ENCODE measurements around the gene ITGA3. TPM values are rescaled to one million over a fixed set of nuclear protein-coding genes. Genes with fewer than 3 reads are reported as not detected.
A peak's percentile ranks its signal among the peaks of the same experiment; 100 is the strongest.

The ITGA3 gene
- total and polyA plus RNA-seq, 10 donors, result 5.5 to 52.3 (median 32.8) TPM

DNA sequence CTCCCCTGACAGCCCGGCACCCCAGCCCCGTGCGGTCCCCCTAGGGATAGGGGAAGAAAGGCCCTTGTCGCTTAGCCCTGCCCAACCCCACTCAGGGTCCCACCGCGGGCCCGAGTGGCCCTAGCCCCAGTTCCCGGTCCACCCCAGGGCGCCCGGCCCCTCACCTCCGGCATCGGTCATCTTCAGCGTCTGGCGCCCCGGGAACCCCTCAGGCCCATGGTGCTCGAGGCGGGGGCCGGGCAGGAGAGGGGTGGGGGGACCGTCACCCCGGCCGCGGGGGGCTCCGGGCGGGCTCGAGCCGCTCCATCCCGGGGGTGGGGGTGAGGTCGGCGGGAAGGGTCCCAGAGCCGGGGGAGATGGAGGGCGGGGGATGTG, 73.4 kb downstream of the ITGA3 start:
- TF ChIP-seq POLR2AphosphoS5 (IDR thresholded peaks at IDR 0.05), result no peak

DNA sequence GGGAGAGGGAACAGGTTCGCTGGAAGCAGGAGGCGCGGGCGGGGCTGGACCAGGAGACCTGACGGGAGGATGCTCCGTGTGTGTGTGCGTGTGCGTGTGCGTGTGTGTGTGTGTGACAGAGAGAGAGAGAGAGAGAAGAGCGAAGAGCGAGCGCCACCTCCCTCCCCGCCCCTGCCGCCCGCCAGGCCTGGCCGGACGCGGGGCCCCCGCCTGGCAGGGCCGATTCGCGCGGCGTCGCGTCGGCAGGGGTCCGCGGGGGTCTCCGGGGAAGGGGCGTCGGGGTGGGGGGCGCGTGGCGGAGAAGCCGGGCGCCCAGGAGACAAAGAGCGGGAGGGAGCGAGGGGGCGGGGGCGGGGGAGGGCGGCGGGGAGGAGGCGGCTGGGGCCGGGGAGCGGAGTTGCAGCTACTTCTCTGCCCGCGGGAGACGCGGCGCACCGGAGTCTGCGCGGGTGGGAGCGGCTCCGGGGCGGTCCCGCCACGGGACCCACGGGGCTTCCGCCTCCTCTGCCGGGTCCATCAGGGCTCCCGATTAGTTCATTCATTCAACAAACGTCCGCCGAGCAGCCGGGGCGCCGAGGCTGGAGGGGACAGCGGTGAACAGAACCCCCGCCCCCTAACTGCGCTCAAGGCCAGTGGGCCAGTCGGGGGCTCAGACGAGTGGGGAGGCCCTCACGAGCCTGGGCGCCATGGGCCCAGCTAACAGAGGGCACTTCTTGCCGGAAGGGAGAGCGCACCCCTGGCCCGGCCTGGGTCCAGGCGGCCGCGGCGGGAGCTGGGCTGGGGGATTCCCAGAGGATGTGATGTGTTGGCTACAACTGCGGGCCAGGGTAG, 74.0 kb downstream of the ITGA3 start, which contains the start of gene SAMD14:
TSS of gene SAMD14 (minus strand) at position 433 of the 831 bp plus-strand sequence. CDS start 5,201 bp downstream, outside the sequence.
- DNase-seq, result no peak
- H3K4me3 ChIP-seq, result peak within 1 kb of the TSS; percentile 23 to 72 (median 46)
- peaks cover 4 to 29% (median 15%) of the 10 kb centered on the region in 6 donors for H3K36me3 ChIP-seq
- no peak for TF ChIP-seq POLR2A (IDR thresholded peaks at IDR 0.05)
- TF ChIP-seq, protein P1, sequence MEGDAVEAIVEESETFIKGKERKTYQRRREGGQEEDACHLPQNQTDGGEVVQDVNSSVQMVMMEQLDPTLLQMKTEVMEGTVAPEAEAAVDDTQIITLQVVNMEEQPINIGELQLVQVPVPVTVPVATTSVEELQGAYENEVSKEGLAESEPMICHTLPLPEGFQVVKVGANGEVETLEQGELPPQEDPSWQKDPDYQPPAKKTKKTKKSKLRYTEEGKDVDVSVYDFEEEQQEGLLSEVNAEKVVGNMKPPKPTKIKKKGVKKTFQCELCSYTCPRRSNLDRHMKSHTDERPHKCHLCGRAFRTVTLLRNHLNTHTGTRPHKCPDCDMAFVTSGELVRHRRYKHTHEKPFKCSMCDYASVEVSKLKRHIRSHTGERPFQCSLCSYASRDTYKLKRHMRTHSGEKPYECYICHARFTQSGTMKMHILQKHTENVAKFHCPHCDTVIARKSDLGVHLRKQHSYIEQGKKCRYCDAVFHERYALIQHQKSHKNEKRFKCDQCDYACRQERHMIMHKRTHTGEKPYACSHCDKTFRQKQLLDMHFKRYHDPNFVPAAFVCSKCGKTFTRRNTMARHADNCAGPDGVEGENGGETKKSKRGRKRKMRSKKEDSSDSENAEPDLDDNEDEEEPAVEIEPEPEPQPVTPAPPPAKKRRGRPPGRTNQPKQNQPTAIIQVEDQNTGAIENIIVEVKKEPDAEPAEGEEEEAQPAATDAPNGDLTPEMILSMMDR (IDR thresholded peaks at IDR 0.05 in 8 of 11, conservative IDR thresholded peaks at IDR 0.05 in 3 of 11), result no peak
- peak in 2 of 3 donors; percentile 17 to 52 for TF ChIP-seq POLR2AphosphoS5 (IDR thresholded peaks at IDR 0.05)
- no peaks in the 10 kb centered on the region for H3K9me3 ChIP-seq
- 0 to 1% (median 1%) methylated on average over 33 to 84 of the region's 84 CpGs for WGBS, 5 donors
- intact Hi-C loops (cut with DNase I; ENCODE audit: low total_unique reads), result no loop called here
- H3K27me3 ChIP-seq (replicated peaks in 1 of 7), result peaks cover 0 to 41% (median 22%) of the 10 kb centered on the region in 7 donors
- H3K4me1 ChIP-seq, result peaks cover 19 to 71% (median 38%) of the 10 kb centered on the region in 6 donors
- peak within 1 kb of the TSS in 3 of 8 donors; percentile 21 to 53 (median 36) for H3K27ac ChIP-seq

More for the DNA sequence above, 73.4 kb downstream of the ITGA3 start:
- H3K27me3 ChIP-seq (replicated peaks in 1 of 7), result peaks cover 0 to 41% (median 22%) of the 10 kb centered on the region in 7 donors
- peaks cover 19 to 66% (median 38%) of the 10 kb centered on the region in 6 donors for H3K4me1 ChIP-seq
- DNase-seq, result no peak
- H3K36me3 ChIP-seq, result peaks cover 0 to 23% (median 9%) of the 10 kb centered on the region in 6 donors
- peak overlapping the region in 3 of 8 donors; percentile 21 to 53 (median 21) for H3K27ac ChIP-seq
- WGBS, 5 donors, result 1 to 7% (median 2%) methylated on average over 18 to 31 of the region's 31 CpGs
- H3K9me3 ChIP-seq, result no peaks in the 10 kb centered on the region
- H3K4me3 ChIP-seq, result peak overlapping the region; percentile 23 to 72 (median 46)
- intact Hi-C loops (cut with DNase I; ENCODE audit: low total_unique reads), result no loop called here

DNA sequence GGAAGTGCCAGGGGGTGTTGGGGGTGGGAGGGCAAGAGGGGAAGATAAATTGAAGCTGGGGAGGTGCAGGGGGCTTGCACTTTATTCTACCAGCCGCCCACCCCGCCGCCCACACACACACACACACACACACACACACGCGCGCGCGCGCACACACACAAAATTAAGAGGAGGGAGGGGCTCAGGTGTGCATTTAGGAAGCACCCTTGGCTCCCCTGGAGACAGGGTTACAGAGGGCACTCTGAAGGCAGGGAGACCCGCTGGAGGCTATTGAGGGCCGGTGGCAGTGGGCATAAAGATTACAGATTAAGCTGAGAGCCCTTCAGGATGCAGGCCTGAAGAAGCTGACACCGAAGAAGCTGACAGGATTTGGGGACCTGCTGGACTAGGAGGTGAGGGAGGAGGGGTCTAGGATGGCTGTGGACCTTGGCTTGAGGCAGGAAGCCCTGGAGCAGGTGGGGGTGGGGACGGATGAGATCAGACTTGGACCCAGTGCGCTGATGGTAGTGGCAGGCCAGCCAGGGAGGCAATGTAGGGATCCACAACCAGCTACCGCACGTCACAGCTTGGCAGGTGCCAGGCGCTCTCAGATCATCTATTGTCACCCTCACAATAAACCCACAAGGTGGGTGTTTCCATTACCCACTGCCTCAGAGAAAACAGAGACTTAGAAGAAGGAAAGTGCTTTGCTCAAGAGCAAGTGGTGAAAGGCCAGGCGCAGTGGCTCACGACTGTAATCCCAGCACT, 74.8 kb downstream of the ITGA3 start:
- TF ChIP-seq, protein P1 (IDR thresholded peaks at IDR 0.05 in 8 of 11, conservative IDR thresholded peaks at IDR 0.05 in 3 of 11), result no peak
- TF ChIP-seq POLR2A (IDR thresholded peaks at IDR 0.05), result no peak
- no peak for TF ChIP-seq POLR2AphosphoS5 (IDR thresholded peaks at IDR 0.05)
- Histone ChIP-seq H3K4me3 (peak overlapping the region in 4 of 8 donors; percentile 47 to 72 (median 50)), H3K27ac (no peak overlapping the region), H3K27me3 (replicated peaks in 1 of 7) (peaks cover 0 to 41% (median 22%) of the 10 kb centered on the region in 7 donors), H3K36me3 (peaks cover 4 to 37% (median 23%) of the 10 kb centered on the region in 6 donors), H3K4me1 (peaks cover 19 to 71% (median 38%) of the 10 kb centered on the region in 6 donors), H3K9me3 (no peaks in the 10 kb centered on the region)
- 42 to 58% (median 50%) methylated on average over 18 to 19 of the region's 19 CpGs for WGBS, 5 donors
- no peak for DNase-seq
- intact Hi-C loops (cut with DNase I; ENCODE audit: low total_unique reads), result no loop called here

DNA sequence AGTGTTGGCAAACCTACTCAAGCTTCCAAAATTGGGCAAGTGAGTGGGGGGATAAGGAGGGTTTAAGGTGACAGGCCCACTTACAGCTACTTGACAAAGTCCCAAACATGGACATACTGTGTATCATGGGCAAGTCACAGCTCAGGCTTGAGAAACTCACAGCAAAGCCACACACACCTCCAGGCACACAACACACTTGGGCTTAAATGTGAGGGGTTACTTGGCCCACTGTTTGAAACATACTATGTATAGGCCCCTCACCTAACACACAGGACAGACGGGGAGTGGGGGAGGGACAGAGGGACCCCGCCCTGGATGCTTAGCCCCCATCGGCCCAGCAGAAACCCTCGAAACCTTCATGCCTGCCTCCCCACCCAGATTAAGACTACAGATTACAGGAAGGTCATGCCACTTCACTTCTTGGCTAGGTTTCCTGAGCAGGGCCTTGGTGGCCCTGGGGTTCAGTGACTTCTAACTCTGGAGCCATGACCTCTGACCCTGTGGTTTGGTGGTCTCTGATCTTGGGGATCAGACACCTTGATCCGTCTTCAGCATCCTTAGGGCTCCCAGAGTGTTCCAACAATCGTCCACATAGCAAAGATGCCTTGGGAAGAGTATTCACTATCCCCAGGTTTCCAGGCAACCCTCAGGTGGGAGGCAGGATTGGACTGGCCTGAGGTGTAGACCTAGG, 76.3 kb downstream of the ITGA3 start:
- peaks cover 4 to 52% (median 38%) of the 10 kb centered on the region in 6 donors for H3K36me3 ChIP-seq
- peaks cover 0 to 39% (median 22%) of the 10 kb centered on the region in 7 donors for H3K27me3 ChIP-seq (replicated peaks in 1 of 7)
- 67 to 75% (median 74%) methylated on average over 3 to 6 of the region's 6 CpGs for WGBS, 5 donors
- TF ChIP-seq POLR2A (IDR thresholded peaks at IDR 0.05) (no peak), POLR2AphosphoS5 (IDR thresholded peaks at IDR 0.05) (peak in 2 of 3 donors; percentile 22 to 50)
- H3K4me3 ChIP-seq, result no peak overlapping the region
- intact Hi-C loops (cut with DNase I; ENCODE audit: low total_unique reads), result no loop called here
- no peak for DNase-seq
- peaks cover 19 to 68% (median 37%) of the 10 kb centered on the region in 6 donors for H3K4me1 ChIP-seq
- H3K27ac ChIP-seq, result peak overlapping the region in 2 of 8 donors; percentile 33 to 45
- no peaks in the 10 kb centered on the region for H3K9me3 ChIP-seq

Data from spleen (tissue), 11 donors.